Kidney (tissue), 14 donors: Measurements from ENCODE around the gene MGA. TPM values are rescaled to one million over a fixed set of nuclear protein-coding genes. Genes with fewer than 3 reads are reported as not detected.
"Not testable (repeated sequence)": the region's sequence is repeated elsewhere in the genome, so short reads cannot be mapped to it uniquely, and the experiment has no call there.

ENCODE experiments used
- DNase-seq, 5 donors: peaks; one replicate each; pipeline ENCODE4 v3.0.0-alpha.2; 2013 to 2020
- FAIRE-seq: peaks from 2 replicates; lab custom pipeline; 2012; peaks lifted over from hg19 to GRCh38; lab: Jason Lieb, UNC
- H3K27ac ChIP-seq, 2 donors: one replicate each; pipeline ENCODE4 v1.7.0; 2013; ENCODE audit warnings: low read depth in 2 of 2, low read length in 2 of 2, inconsistent platforms in 1 of 2
- H3K27me3 ChIP-seq: one replicate; pipeline ENCODE4 v1.7.1; 2013; ENCODE audit warnings: low read length, inconsistent platforms; ENCODE audit not compliant: control insufficient read depth, insufficient read depth
- H3K36me3 ChIP-seq, 3 donors: one replicate each; pipeline versions ENCODE4 v1.7.0 to v1.7.1; 2013; ENCODE audit warnings: low read length in 3 of 3, control low read depth in 1 of 3, inconsistent platforms in 1 of 3; ENCODE audit not compliant: insufficient read depth in 3 of 3, control insufficient read depth in 2 of 3
- H3K4me1 ChIP-seq, 3 donors: one replicate each; pipeline versions ENCODE4 v1.7.0 to v1.7.1; 2013; ENCODE audit warnings: low read length in 3 of 3, inconsistent platforms in 1 of 3, low read depth in 1 of 3; ENCODE audit not compliant: control insufficient read depth in 2 of 3, insufficient read depth in 2 of 3
- H3K4me3 ChIP-seq, 3 donors: one replicate each; pipeline versions ENCODE4 v1.7.0 to v1.8.1; 2013; ENCODE audit warnings: low read length in 3 of 3, control low read depth in 1 of 3, inconsistent platforms in 1 of 3
- H3K9ac ChIP-seq, 3 donors: one replicate each; pipeline versions ENCODE4 v1.7.0 to v1.7.1; 2013; ENCODE audit warnings: low read length in 3 of 3, control low read depth in 1 of 3, inconsistent platforms in 1 of 3
- H3K9me3 ChIP-seq, 3 donors: one replicate each; pipeline versions ENCODE4 v1.7.0 to v1.7.1; 2013; ENCODE audit warnings: low read length in 3 of 3, control low read depth in 1 of 3, inconsistent platforms in 1 of 3; ENCODE audit not compliant: control insufficient read depth in 2 of 3, insufficient read depth in 1 of 3
- CTCF ChIP-seq: IDR thresholded peaks from 3 replicates; pipeline ENCODE4 v1.5.1; 2012; ENCODE audit warnings: mild to moderate bottlenecking, moderate library complexity, borderline replicate concordance; ENCODE audit not compliant: insufficient read depth; ENCODE audit errors: extremely low read depth
- intact Hi-C: fragments of 100-400 bp; cut with DNase I; formaldehyde crosslinking; loops from one replicate; pipeline ENCODE4 v1.11.1; 2022
- polyA plus RNA-seq: library from polyadenylated mRNA; stranded (reverse); fragments of 350-450 nt; fragmentation: Illumina TruSeq; extraction: RNeasy Lipid Tissue Mini Kit (QIAGEN cat#74804); gene quantifications from one replicate; pipeline ENCODE4 v1.2.3, GENCODE V29; 2014; ENCODE audit warnings: low read depth, low replicate concordance; ENCODE audit not compliant: insufficient read depth
- total RNA-seq: library from RNA; stranded (reverse); fragmentation: NEBNext Ultra II Directional; extraction: Animal tissue kit (Norgen Biotek cat#: 25700); gene quantifications from one replicate; pipeline ENCODE4 v1.2.1, GENCODE V29; 2021
- donor health status: control.
- donor health status: control.
- donor health status: control.
- donor health status: control.
- donor health status: control.
- donor health status: DM: yes; HTN: yes; CAD: no.
- donor health status: Normal renal cell carcinoma (clear cell type).

The MGA gene
- total and polyA plus RNA-seq, 2 donors from 2014 or later: 1.9 to 40.1 TPM

DNA sequence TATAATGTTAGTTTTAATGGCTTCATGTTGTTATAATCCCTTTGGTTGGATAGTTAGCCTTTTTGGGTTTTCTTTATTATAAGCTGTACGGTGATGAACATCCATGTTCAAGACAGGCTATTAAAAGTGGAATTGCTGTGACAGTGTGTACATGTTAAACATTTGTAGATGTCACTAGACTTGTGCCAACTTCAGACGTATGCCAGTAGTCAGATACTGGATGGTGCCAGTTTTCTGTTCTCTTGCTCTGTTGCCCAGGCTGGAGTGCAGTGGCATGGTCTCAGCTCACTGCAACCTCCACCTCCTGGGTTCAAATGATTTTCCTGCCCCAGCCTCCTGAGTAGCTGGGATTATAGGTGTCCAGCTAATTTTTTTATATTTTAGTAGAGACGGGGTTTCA is 54.1 kb downstream of the MGA start:
- FAIRE-seq (no peak), DNase-seq (no peak)
- no peak overlapping the region for H3K27ac ChIP-seq
- intact Hi-C loops: no loop called here
- no peak for TF ChIP-seq CTCF
- H3K4me3 ChIP-seq: no peak overlapping the region
- no peaks in the 10 kb centered on the region for H3K4me1 ChIP-seq
- H3K36me3 ChIP-seq: peaks cover 0 to 18% (median 14%) of the 10 kb centered on the region in 3 donors
- no peaks in the 10 kb centered on the region for H3K27me3 ChIP-seq
- H3K9ac ChIP-seq: no peak overlapping the region
- H3K9me3 ChIP-seq: no peaks in the 10 kb centered on the region

GRCh38 chr15:41716864-41717263 is 56.7 kb downstream of the MGA start:
- no peaks in the 10 kb centered on the region for H3K27me3 ChIP-seq
- no peak overlapping the region for H3K27ac ChIP-seq
- intact Hi-C loops: no loop called here
- no peaks in the 10 kb centered on the region for H3K9me3 ChIP-seq
- peaks cover 0 to 6% (median 0%) of the 10 kb centered on the region in 3 donors for H3K36me3 ChIP-seq
- no peak for DNase-seq
- no peak overlapping the region for H3K4me3 ChIP-seq
- FAIRE-seq: no peak
- TF ChIP-seq CTCF: no peak
- H3K4me1 ChIP-seq: no peaks in the 10 kb centered on the region
- H3K9ac ChIP-seq: no peak overlapping the region

- no peaks in the 10 kb centered on the region for H3K27me3 ChIP-seq
- no peak overlapping the region for H3K4me3 ChIP-seq
- intact Hi-C loops: no loop called here
- no peak for FAIRE-seq
- no peak overlapping the region for H3K27ac ChIP-seq
- no peak for TF ChIP-seq CTCF
- H3K9me3 ChIP-seq: no peaks in the 10 kb centered on the region
- H3K9ac ChIP-seq: no peak overlapping the region
- peaks cover 0 to 3% (median 3%) of the 10 kb centered on the region in 3 donors for H3K36me3 ChIP-seq
- no peak for DNase-seq
- no peaks in the 10 kb centered on the region for H3K4me1 ChIP-seq
These were observed 66.9 kb downstream of the MGA start for GRCh38 chr15:41727143-41727542.

DNA sequence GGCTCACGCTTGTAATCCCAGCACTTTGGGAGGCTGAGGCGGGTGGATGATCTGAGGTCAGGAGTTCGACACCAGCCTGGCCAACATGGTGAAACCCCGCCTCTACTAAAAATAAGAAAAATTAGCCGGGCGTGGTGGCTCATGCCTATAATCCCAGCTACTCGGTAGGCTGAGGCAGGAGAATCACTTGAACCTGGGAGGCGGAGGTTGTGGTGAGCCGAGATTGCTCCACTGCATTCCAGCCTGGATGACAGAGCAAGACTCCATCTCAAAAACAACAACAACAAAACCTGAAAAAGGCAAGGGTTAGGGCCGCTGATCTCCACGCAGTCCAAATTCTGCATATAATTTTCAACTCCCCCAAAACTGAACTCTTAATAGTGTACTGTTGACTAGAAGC is 67.9 kb downstream of the MGA start:
- FAIRE-seq: not testable (repeated sequence)

More for the DNA sequence above, 67.9 kb downstream of the MGA start:
- H3K9ac ChIP-seq, H3K27me3 ChIP-seq, H3K36me3 ChIP-seq, intact Hi-C loops, H3K4me3 ChIP-seq, H3K4me1 ChIP-seq, H3K9me3 ChIP-seq, H3K27ac ChIP-seq, DNase-seq: not testable (repeated sequence)
